GM12878 (cell line): ENCODE data around the gene CIB2. TPM values are rescaled to one million over a fixed set of nuclear protein-coding genes. Genes with fewer than 3 reads are reported as not detected.

ENCODE experiments used
- ATAC-seq: fragments of 200-7000 bp; cut with Tn5 transposase; 3 replicates; pipeline ENCODE4 v1.9.1; 2020; ENCODE audit warnings: mild to moderate bottlenecking, moderate library complexity
- Bru-seq: library from RNA; stranded (reverse); fragments of 400-500 nt; gene quantifications from one replicate; lab custom pipeline; 2021; lab: Mats Ljungman, UMichigan
- BruChase-seq, 2 experiments: library from RNA; stranded (reverse); fragments of 400-500 nt; gene quantifications; one replicate each; lab custom pipeline; 2021; lab: Mats Ljungman, UMichigan
- BruUV-seq: library from RNA; stranded (reverse); fragments of 400-500 nt; replicated peaks from 2 replicates; lab custom pipeline; 2021; lab: Mats Ljungman, UMichigan
- CTCF ChIA-PET: fragments of 300-600 bp; sonication (Branson Sonifier 250); formaldehyde crosslinking; extraction: SDS; loops from one replicate; lab custom pipeline; 2021; ENCODE audit warnings: inconsistent platforms; lab: Yijun Ruan, JAX
- POLR2A ChIA-PET: fragments of 350-600 bp; formaldehyde crosslinking; extraction: SDS; loops from one replicate; lab custom pipeline; 2021; ENCODE audit warnings: inconsistent platforms; lab: Charles Lee
- RAD21 ChIA-PET: fragments of 300-600 bp; sonication (Branson Sonifier 250); formaldehyde crosslinking; loops from one replicate; lab custom pipeline; 2023; ENCODE audit warnings: antibody characterized with exemption; ENCODE audit not compliant: unreplicated experiment; lab: Charles Lee
- SMC1A ChIA-PET: fragments of 300-600 bp; sonication (Branson Sonifier 250); formaldehyde crosslinking; loops from one replicate; lab custom pipeline; 2023; ENCODE audit not compliant: unreplicated experiment, uncharacterized antibody; lab: Charles Lee
- DNase-seq: peaks from one replicate; pipeline ENCODE4 v3.0.0-alpha.2; 2011; ENCODE audit warnings: low read depth, low spot score
- FAIRE-seq: peaks from 3 replicates; lab custom pipeline; 2011; peaks lifted over from hg19 to GRCh38; lab: Jason Lieb, UNC
- H2AFZ ChIP-seq: 2 replicates; pipeline ENCODE4 v1.6.0; 2011; ENCODE audit warnings: low read depth, low read length, control low read depth; ENCODE audit not compliant: control insufficient read depth
- H3K27ac ChIP-seq: 2 replicates; pipeline ENCODE4 v1.5.1; 2011; ENCODE audit warnings: control low read depth; ENCODE audit not compliant: control insufficient read depth, insufficient read depth
- H3K27me3 ChIP-seq, 2 experiments: replicated peaks in 1 of 2; 2 replicates each; pipeline versions ENCODE4 v1.6.0 to v1.6.1; 2011; ENCODE audit warnings: low read length in 1 of 2; ENCODE audit not compliant: control insufficient read depth in 2 of 2, insufficient read depth in 2 of 2
- H3K36me3 ChIP-seq, 2 experiments: 2 replicates each; pipeline ENCODE4 v1.5.1; 2011; ENCODE audit warnings: low read length in 1 of 2; ENCODE audit not compliant: control insufficient read depth in 2 of 2, insufficient read depth in 2 of 2
- H3K4me1 ChIP-seq: 2 replicates; pipeline ENCODE4 v1.6.1; 2011; ENCODE audit warnings: mild to moderate bottlenecking, low read length, moderate library complexity, mixed read lengths; ENCODE audit not compliant: control insufficient read depth, insufficient read depth
- H3K4me2 ChIP-seq: 2 replicates; pipeline ENCODE4 v1.6.0; 2011; ENCODE audit warnings: control low read depth; ENCODE audit not compliant: control insufficient read depth, insufficient read depth
- H3K4me3 ChIP-seq: fragments of 200-600 bp; sonication (generic); 2 replicates; pipeline ENCODE4 v1.5.1; 2016
- H3K79me2 ChIP-seq: 2 replicates; pipeline ENCODE4 v1.6.0; 2011; ENCODE audit warnings: low read length; ENCODE audit not compliant: control insufficient read depth, insufficient read depth
- H3K9ac ChIP-seq: 2 replicates; pipeline ENCODE4 v1.8.0; 2011; ENCODE audit warnings: low read length, control low read depth, mixed read lengths; ENCODE audit not compliant: control insufficient read depth, insufficient read depth
- H3K9me3 ChIP-seq: replicated peaks from 3 replicates; pipeline ENCODE4 v1.5.1; 2011; ENCODE audit warnings: mild to moderate bottlenecking, low read length; ENCODE audit not compliant: control insufficient read depth, insufficient read depth
- H4K20me1 ChIP-seq: 2 replicates; pipeline ENCODE4 v1.6.0; 2011; ENCODE audit not compliant: control insufficient read depth, insufficient read depth
- CREB1 ChIP-seq: IDR thresholded peaks from 2 replicates; pipeline ENCODE4 v1.6.1; 2012; ENCODE audit warnings: low read depth, mild to moderate bottlenecking, inconsistent platforms
- HDAC2 ChIP-seq: fragments of 200-600 bp; sonication (generic); IDR thresholded peaks from 2 replicates; pipeline ENCODE4 v1.6.1; 2017
- POLR2AphosphoS5 ChIP-seq: IDR thresholded peaks from 2 replicates; pipeline ENCODE4 v1.6.1; 2011; ENCODE audit warnings: mild to moderate bottlenecking, low read length, inconsistent platforms
- POU2F2 ChIP-seq: IDR thresholded peaks from 3 replicates; pipeline ENCODE4 v1.6.1; 2011; ENCODE audit warnings: low read depth, mild to moderate bottlenecking, low read length, borderline replicate concordance
- RBBP5 ChIP-seq: fragments of 200-600 bp; sonication (generic); conservative IDR thresholded peaks from 2 replicates; pipeline ENCODE4 v1.6.1; 2016
- TARDBP ChIP-seq: IDR thresholded peaks from 2 replicates; pipeline ENCODE4 v1.6.1; 2016; ENCODE audit warnings: borderline replicate concordance
- ZNF274 ChIP-seq: IDR thresholded peaks from one replicate; pipeline ENCODE4 v1.8.0; 2011; ENCODE audit not compliant: insufficient read length, insufficient read depth
- WGBS: methylation state at CpG from one replicate; pipeline ENCODE4 v1.1.6; 2016; ENCODE audit warnings: low lambda C conversion rate; ENCODE audit not compliant: insufficient replicate concordance, insufficient coverage; ENCODE audit errors: missing lambda C conversion rate; 5-methylcytosine and 5-hydroxymethylcytosine counted together
- in situ Hi-C: fragments of 300-500 bp; cut with MboI; formaldehyde crosslinking; loops from 9 replicates; pipeline ENCODE4 v1.14.3; 2018; ENCODE audit warnings: mixed read lengths
- intact Hi-C: fragments of 100-400 bp; cut with micrococcal nuclease; formaldehyde crosslinking; loops from one replicate; pipeline ENCODE4 v1.14.2; 2022; ENCODE audit not compliant: unreplicated experiment
- long read RNA-seq, 2 experiments: library from polyadenylated mRNA; unstranded; transcript quantifications; one replicate each; pipeline ENCODE4 v2.0.0, GENCODE V29; 2019 to 2020
- polyA minus RNA-seq, 3 experiments: library from RNA; depleted of rRNA, polyadenylated mRNA; stranded (reverse); fragments of >200 nt; gene quantifications; 2 replicates each; pipeline ENCODE4 v1.2.3, GENCODE V29; 2011
- polyA plus RNA-seq, 11 experiments: library from polyadenylated mRNA; depleted of rRNA in 4 of 11; unstranded in 6 of 11; stranded (reverse) in 5 of 11; fragments of >200 nt; fragmentation: Nextera tagmentation in 4 of 11; fragmentation: Illumina TruSeq in 1 of 11; extraction: Ambion mirVana in 4 of 11; extraction: Trizol in 1 of 11; gene quantifications; 1 replicate in 1 of 11; 2 replicates in 10 of 11; pipeline versions ENCODE4 v1.2.1 to v1.2.3, GENCODE V29; 2011 to 2016; ENCODE audit warnings: inconsistent platforms in 2 of 11, missing spikeins in 2 of 11, low read depth in 1 of 11
- total RNA-seq, 4 experiments: library from RNA; depleted of rRNA in 3 of 4; stranded (reverse); fragments of >200 nt in 3 of 4; fragmentation: Illumina TruSeq in 1 of 4; extraction: Trizol in 1 of 4; gene quantifications; 2 replicates each; pipeline versions ENCODE4 v1.2.1 to v1.2.3, GENCODE V29; 2013 to 2021
- TF ChIP-seq, protein P1 (sequence below): fragments of 450-650 bp; formaldehyde crosslinking; IDR thresholded peaks from 2 replicates; pipeline ENCODE4 v1.4.0; 2020; ENCODE audit warnings: mild to moderate bottlenecking, moderate library complexity
- TF ChIP-seq, protein P2 (sequence below): fragments of 450-650 bp; formaldehyde crosslinking; IDR thresholded peaks from 2 replicates; pipeline ENCODE4 v1.5.0; 2022; ENCODE audit warnings: mild to moderate bottlenecking, missing genetic modification characterization
- TF ChIP-seq, protein P3 (sequence below): IDR thresholded peaks from 2 replicates; pipeline ENCODE4 v1.6.1; 2011; ENCODE audit warnings: low read depth, mild to moderate bottlenecking, low read length, moderate library complexity, borderline replicate concordance; ENCODE audit errors: extremely low read depth

Gene CIB2
- total RNA-seq (2013; cell fraction: nucleolus; rRNA removed): 0.69 and 1.5 TPM in 2 replicates
- total RNA-seq (2014; rRNA removed) (7.2 and 8.8 TPM in 2 replicates), total RNA-seq (2014; rRNA removed; fragmentation: Illumina TruSeq; extraction: Trizol) (5.9 and 6.8 TPM in 2 replicates), total RNA-seq (2021) (6.9 and 7.2 TPM in 2 replicates), polyA plus RNA-seq (2011; rRNA removed) (7.4 and 11.7 TPM in 2 replicates), polyA plus RNA-seq (2014; fragmentation: Illumina TruSeq; extraction: Trizol) (7.9 and 11.7 TPM in 2 replicates), polyA plus RNA-seq (2014; fragmentation: Nextera tagmentation; extraction: Ambion mirVana) (1 to 10 TPM in 1 of 2 experiments, under 1 TPM in 1; 0.56 to 1.6 TPM), polyA plus RNA-seq (2014; rRNA removed) (7.2 and 8.2 TPM in 2 replicates), polyA plus RNA-seq (2016; fragmentation: Nextera tagmentation; extraction: Ambion mirVana) (10 to 100 TPM in 1 of 2 experiments, 1 to 10 TPM in 1; 1.5 to 12.1 TPM), polyA minus RNA-seq (2011; rRNA and poly(A)+ RNA removed) (10.4 and 22.3 TPM in 2 replicates), Bru-seq, nascent RNA (percentile 37 among the genes with signal in this experiment), BruChase-seq, experiment 1, labeled RNA remaining after a 6-hour chase (percentile 28 among the genes with signal in this experiment), BruChase-seq, experiment 2, labeled RNA remaining after a 2-hour chase (percentile 32 among the genes with signal in this experiment)
- 2.3 TPM for polyA plus RNA-seq (2011; ENCODE audit: low read depth)
- polyA plus RNA-seq (2011; cell fraction: cytosol; rRNA removed): 7.8 and 10.2 TPM in 2 replicates
- polyA plus RNA-seq (2011; cell fraction: nucleus; rRNA removed): 3.3 and 3.9 TPM in 2 replicates
- 3.1 and 3.4 TPM in 2 replicates for polyA plus RNA-seq (2012)
- 2.6 and 3.7 TPM in 2 replicates for polyA minus RNA-seq (2011; cell fraction: cytosol; rRNA and poly(A)+ RNA removed)
- 0.73 and 1.2 TPM in 2 replicates for polyA minus RNA-seq (2011; cell fraction: nucleus; rRNA and poly(A)+ RNA removed)
- long read RNA-seq, experiment 1, partial matches to known transcripts: 1 of 2 reads
- long read RNA-seq, experiment 1, other reads (novel, unspliced or antisense): 0 of 2 reads
- long read RNA-seq, experiment 2, partial matches to known transcripts: 0 of 1 reads
- long read RNA-seq, experiment 2, other reads (novel, unspliced or antisense): 1 of 1 reads

DNA sequence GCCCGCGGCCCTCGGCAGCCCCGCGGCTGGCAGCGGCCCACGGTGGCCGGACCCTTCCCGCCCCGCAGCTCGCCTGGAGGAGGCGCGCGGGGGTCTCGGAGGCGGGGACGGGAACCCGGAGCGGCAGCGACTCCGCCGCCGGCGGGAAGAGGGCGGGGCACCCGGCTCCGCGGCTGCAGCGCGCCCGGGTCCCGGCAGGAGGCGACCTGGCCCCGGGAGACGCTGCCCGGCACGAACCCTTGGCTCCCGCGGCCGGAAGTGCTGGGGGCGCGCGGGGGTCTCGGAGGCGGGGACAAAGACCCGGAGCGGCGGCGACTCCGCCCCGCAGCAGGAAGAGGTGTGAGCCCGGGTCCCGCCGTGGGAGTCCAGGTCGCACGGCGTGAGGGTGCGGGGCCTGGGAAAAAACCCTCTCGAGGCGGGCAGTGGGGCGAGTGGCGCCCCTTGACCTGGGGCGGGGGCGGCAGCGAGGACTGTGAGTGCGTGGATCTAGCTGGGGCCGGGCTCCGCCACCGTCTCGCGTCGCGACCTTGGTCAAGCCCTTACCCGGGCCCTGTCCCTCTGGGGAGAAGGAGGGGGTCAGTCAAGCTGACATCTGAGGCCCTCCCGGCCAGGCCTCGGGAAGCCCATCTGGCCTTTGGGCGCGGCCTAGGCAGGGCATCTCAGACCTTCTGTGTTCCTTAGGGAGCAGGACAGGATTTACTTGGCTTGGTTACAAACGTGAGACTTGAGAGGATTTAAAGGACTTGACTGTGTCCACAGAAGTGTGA, at the start of gene CIB2:
CIB2 (minus strand) TSS at position 151 of the 767 bp plus-strand sequence. CDS start 230 bp downstream, outside the sequence.
- BruUV-seq: TSS peak; percentile 89
- intact Hi-C loops (loop anchor here (1.0 to 2.0 kb wide), 3 partner anchors 17 to 110 kb away; partner anchors contain the start of gene IDH3A), in situ Hi-C loops (no loop called here)
- H3K9ac ChIP-seq: peak within 1 kb of the TSS; percentile 91
- H3K4me1 ChIP-seq: peaks cover 5% of the 10 kb centered on the region
- RAD21 ChIA-PET: interaction anchor here (0.6 to 9.5 kb wide), 23 partner anchors 8 to 167 kb away, joined by 3 to 147 read pairs (median 4); partner anchors contain the start of gene IDH3A
- peak within 1 kb of the TSS; percentile 88 for H2AFZ ChIP-seq
- H4K20me1 ChIP-seq: no peaks in the 10 kb centered on the region
- no peaks in the 10 kb centered on the region for H3K27me3 ChIP-seq
- no peak for DNase-seq
- FAIRE-seq: no peak
- peak; percentile 93 for ATAC-seq
- SMC1A ChIA-PET: interaction anchor here (0.6 to 4.4 kb wide), 20 partner anchors 8 to 110 kb away, joined by 3 to 57 read pairs (median 4); partner anchors contain the start of gene IDH3A
- POLR2A ChIA-PET: interaction anchor here (0.7 to 1.1 kb wide), 6 partner anchors 10 to 64 kb away, joined by 3 to 9 read pairs (median 4); partner anchors contain the start of gene IDH3A
- no peaks in the 10 kb centered on the region for H3K9me3 ChIP-seq
- peak within 1 kb of the TSS; percentile 89 for H3K4me2 ChIP-seq
- CTCF ChIA-PET: interaction anchor here (0.6 to 7.0 kb wide), 29 partner anchors 9 to 291 kb away, joined by 3 to 200 read pairs (median 4); partner anchors contain the start of genes DNAJA4 and IDH3A
- no peaks in the 10 kb centered on the region for H3K36me3 ChIP-seq
- H3K27ac ChIP-seq: peak within 1 kb of the TSS; percentile 72
- H3K4me3 ChIP-seq: peak within 1 kb of the TSS; percentile 88
- 2% methylated on average over 68 of the region's 79 CpGs for WGBS
- no peaks in the 10 kb centered on the region for H3K79me2 ChIP-seq
- TF ChIP-seq, protein P1, sequence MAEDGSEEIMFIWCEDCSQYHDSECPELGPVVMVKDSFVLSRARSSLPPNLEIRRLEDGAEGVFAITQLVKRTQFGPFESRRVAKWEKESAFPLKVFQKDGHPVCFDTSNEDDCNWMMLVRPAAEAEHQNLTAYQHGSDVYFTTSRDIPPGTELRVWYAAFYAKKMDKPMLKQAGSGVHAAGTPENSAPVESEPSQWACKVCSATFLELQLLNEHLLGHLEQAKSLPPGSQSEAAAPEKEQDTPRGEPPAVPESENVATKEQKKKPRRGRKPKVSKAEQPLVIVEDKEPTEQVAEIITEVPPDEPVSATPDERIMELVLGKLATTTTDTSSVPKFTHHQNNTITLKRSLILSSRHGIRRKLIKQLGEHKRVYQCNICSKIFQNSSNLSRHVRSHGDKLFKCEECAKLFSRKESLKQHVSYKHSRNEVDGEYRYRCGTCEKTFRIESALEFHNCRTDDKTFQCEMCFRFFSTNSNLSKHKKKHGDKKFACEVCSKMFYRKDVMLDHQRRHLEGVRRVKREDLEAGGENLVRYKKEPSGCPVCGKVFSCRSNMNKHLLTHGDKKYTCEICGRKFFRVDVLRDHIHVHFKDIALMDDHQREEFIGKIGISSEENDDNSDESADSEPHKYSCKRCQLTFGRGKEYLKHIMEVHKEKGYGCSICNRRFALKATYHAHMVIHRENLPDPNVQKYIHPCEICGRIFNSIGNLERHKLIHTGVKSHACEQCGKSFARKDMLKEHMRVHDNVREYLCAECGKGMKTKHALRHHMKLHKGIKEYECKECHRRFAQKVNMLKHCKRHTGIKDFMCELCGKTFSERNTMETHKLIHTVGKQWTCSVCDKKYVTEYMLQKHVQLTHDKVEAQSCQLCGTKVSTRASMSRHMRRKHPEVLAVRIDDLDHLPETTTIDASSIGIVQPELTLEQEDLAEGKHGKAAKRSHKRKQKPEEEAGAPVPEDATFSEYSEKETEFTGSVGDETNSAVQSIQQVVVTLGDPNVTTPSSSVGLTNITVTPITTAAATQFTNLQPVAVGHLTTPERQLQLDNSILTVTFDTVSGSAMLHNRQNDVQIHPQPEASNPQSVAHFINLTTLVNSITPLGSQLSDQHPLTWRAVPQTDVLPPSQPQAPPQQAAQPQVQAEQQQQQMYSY (CRISPR knock-in tag): no peak
- TF ChIP-seq, protein P2, sequence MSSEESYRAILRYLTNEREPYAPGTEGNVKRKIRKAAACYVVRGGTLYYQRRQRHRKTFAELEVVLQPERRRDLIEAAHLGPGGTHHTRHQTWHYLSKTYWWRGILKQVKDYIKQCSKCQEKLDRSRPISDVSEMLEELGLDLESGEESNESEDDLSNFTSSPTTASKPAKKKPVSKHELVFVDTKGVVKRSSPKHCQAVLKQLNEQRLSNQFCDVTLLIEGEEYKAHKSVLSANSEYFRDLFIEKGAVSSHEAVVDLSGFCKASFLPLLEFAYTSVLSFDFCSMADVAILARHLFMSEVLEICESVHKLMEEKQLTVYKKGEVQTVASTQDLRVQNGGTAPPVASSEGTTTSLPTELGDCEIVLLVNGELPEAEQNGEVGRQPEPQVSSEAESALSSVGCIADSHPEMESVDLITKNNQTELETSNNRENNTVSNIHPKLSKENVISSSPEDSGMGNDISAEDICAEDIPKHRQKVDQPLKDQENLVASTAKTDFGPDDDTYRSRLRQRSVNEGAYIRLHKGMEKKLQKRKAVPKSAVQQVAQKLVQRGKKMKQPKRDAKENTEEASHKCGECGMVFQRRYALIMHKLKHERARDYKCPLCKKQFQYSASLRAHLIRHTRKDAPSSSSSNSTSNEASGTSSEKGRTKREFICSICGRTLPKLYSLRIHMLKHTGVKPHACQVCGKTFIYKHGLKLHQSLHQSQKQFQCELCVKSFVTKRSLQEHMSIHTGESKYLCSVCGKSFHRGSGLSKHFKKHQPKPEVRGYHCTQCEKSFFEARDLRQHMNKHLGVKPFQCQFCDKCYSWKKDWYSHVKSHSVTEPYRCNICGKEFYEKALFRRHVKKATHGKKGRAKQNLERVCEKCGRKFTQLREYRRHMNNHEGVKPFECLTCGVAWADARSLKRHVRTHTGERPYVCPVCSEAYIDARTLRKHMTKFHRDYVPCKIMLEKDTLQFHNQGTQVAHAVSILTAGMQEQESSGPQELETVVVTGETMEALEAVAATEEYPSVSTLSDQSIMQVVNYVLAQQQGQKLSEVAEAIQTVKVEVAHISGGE (CRISPR knock-in tag): no peak
- TF ChIP-seq RBBP5 (no peak), POLR2AphosphoS5 (no peak; the same call in 1 of the 2 replicates), CREB1 (no peak), HDAC2 (no peak), POU2F2 (no peak; the same call in 2 of the 3 replicates), TARDBP (no peak), ZNF274 (no peak)
- TF ChIP-seq, protein P3, sequence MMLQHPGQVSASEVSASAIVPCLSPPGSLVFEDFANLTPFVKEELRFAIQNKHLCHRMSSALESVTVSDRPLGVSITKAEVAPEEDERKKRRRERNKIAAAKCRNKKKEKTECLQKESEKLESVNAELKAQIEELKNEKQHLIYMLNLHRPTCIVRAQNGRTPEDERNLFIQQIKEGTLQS: no peak
